IPS DF 4.7 (cell line): ENCODE data around the gene OR2A7.
"Not testable (repeated sequence)": the region's sequence is repeated elsewhere in the genome, so short reads cannot be mapped to it uniquely, and the experiment has no call there.

ENCODE experiments used
- DNase-seq: peaks from one replicate; pipeline ENCODE4 v3.0.0-alpha.2; 2013; ENCODE audit warnings: low spot score; ENCODE audit errors: extremely low read depth

OR2A7 gene

GRCh38 chr7:144255471-144255897 lies 9.1 kb downstream of the OR2A7 start:
- no peak for DNase-seq

- not testable (repeated sequence) for DNase-seq
Observed at GRCh38 chr7:144252307-144252706, 12.3 kb downstream of the OR2A7 start.

- not testable (repeated sequence) for DNase-seq
Observed at GRCh38 chr7:144247674-144248330, 16.8 kb downstream of the OR2A7 start.

GRCh38 chr7:144246967-144247366 lies 17.6 kb downstream of the OR2A7 start:
- not testable (repeated sequence) for DNase-seq

GRCh38 chr7:144245372-144245771 lies 19.2 kb downstream of the OR2A7 start:
- DNase-seq: not testable (repeated sequence)

- DNase-seq: not testable (repeated sequence)
Observed at GRCh38 chr7:144239365-144239764, 25.2 kb downstream of the OR2A7 start, which contains the start of gene OR2A42. TSS of gene OR2A42 (minus strand) at chr7:144239605. CDS start at chr7:144232843, 6,762 bp downstream.

- not testable (repeated sequence) for DNase-seq
Observed at GRCh38 chr7:144238530-144239082, 26.0 kb downstream of the OR2A7 start.

GRCh38 chr7:144233039-144233438 lies 31.6 kb downstream of the OR2A7 start:
- not testable (repeated sequence) for DNase-seq

GRCh38 chr7:144231027-144231426 lies 33.6 kb downstream of the OR2A7 start:
- not testable (repeated sequence) for DNase-seq

GRCh38 chr7:144228810-144229209 lies 35.8 kb downstream of the OR2A7 start:
- DNase-seq: not testable (repeated sequence)

- not testable (repeated sequence) for DNase-seq
Observed at GRCh38 chr7:144226866-144227265, 37.7 kb downstream of the OR2A7 start.

GRCh38 chr7:144223675-144224074 lies 40.9 kb downstream of the OR2A7 start:
- not testable (repeated sequence) for DNase-seq

GRCh38 chr7:144220531-144220930 lies 44.1 kb downstream of the OR2A7 start:
- DNase-seq: not testable (repeated sequence)

GRCh38 chr7:144219149-144219548 lies 45.4 kb downstream of the OR2A7 start:
- DNase-seq: not testable (repeated sequence)

- not testable (repeated sequence) for DNase-seq
Observed at GRCh38 chr7:144218581-144218980, 46.0 kb downstream of the OR2A7 start.

GRCh38 chr7:144217200-144217599 lies 47.4 kb downstream of the OR2A7 start:
- DNase-seq: not testable (repeated sequence)
